Measurements from ENCODE around the gene RTBDN.

The RTBDN gene

GRCh38 chr19:12782174-12782423 is 52.3 kb downstream of the RTBDN start:
- no peak for ATAC-seq (ENCODE audit: insufficient read depth, low read depth)
- Histone ChIP-seq H3K9me3 (ENCODE audit: insufficient read depth, low read length, severe bottlenecking) (no peaks in the 10 kb centered on the region), H3K4me1 (ENCODE audit: insufficient read depth, low read length) (peaks cover 73% of the 10 kb centered on the region), H2AFZ (ENCODE audit: low read depth, low read length) (peak overlapping the region; percentile 65), H3K27me3 (ENCODE audit: insufficient read depth, low read length, poor library complexity) (no peaks in the 10 kb centered on the region), H3K36me3 (ENCODE audit: insufficient read depth, low read length) (no peaks in the 10 kb centered on the region), H3K27ac (ENCODE audit: low read length) (peak overlapping the region; percentile 76), H4K20me1 (ENCODE audit: insufficient read depth, low read length) (no peaks in the 10 kb centered on the region; the same call in 1 of the 2 replicates), H3K79me2 (ENCODE audit: insufficient read depth, low read length) (no peaks in the 10 kb centered on the region), H3K9ac (ENCODE audit: low read depth, low read length) (peak overlapping the region; percentile 84), H3K4me3 (ENCODE audit: low read depth in 1 of 2, low read length in 2 of 2) (peak overlapping the region; percentile 31 to 77; a peak in 3 of 4 replicates), H3K4me2 (ENCODE audit: insufficient read depth, low read length) (peak overlapping the region; percentile 97)
- TF ChIP-seq, protein P1, sequence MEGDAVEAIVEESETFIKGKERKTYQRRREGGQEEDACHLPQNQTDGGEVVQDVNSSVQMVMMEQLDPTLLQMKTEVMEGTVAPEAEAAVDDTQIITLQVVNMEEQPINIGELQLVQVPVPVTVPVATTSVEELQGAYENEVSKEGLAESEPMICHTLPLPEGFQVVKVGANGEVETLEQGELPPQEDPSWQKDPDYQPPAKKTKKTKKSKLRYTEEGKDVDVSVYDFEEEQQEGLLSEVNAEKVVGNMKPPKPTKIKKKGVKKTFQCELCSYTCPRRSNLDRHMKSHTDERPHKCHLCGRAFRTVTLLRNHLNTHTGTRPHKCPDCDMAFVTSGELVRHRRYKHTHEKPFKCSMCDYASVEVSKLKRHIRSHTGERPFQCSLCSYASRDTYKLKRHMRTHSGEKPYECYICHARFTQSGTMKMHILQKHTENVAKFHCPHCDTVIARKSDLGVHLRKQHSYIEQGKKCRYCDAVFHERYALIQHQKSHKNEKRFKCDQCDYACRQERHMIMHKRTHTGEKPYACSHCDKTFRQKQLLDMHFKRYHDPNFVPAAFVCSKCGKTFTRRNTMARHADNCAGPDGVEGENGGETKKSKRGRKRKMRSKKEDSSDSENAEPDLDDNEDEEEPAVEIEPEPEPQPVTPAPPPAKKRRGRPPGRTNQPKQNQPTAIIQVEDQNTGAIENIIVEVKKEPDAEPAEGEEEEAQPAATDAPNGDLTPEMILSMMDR (IDR thresholded peaks at IDR 0.05; ENCODE audit: borderline replicate concordance, extremely low read depth, low read length, poor library complexity, severe bottlenecking), result no peak
- no peak for TF ChIP-seq EZH2 (IDR thresholded peaks at IDR 0.05; ENCODE audit: borderline replicate concordance, low read depth, low read length, severe bottlenecking)
- no peak for DNase-seq

- no peaks in the 10 kb centered on the region for H3K27me3 ChIP-seq (ENCODE audit: insufficient read depth, low read length, poor library complexity)
- no peaks in the 10 kb centered on the region for H3K79me2 ChIP-seq (ENCODE audit: insufficient read depth, low read length)
- H3K4me2 ChIP-seq (ENCODE audit: insufficient read depth, low read length), result peak overlapping the region; percentile 90
- peak overlapping the region; percentile 80 for H3K27ac ChIP-seq (ENCODE audit: low read length)
- DNase-seq, result peak; percentile 37
- H2AFZ ChIP-seq (ENCODE audit: low read depth, low read length), result peak overlapping the region; percentile 78
- TF ChIP-seq EZH2 (IDR thresholded peaks at IDR 0.05; ENCODE audit: borderline replicate concordance, low read depth, low read length, severe bottlenecking), result no peak
- TF ChIP-seq, protein P1 (IDR thresholded peaks at IDR 0.05; ENCODE audit: borderline replicate concordance, extremely low read depth, low read length, poor library complexity, severe bottlenecking), result peak; percentile 31
- no peaks in the 10 kb centered on the region for H3K36me3 ChIP-seq (ENCODE audit: insufficient read depth, low read length)
- no peak for ATAC-seq (ENCODE audit: insufficient read depth, low read depth)
- H4K20me1 ChIP-seq (ENCODE audit: insufficient read depth, low read length), result no peaks in the 10 kb centered on the region
- H3K9ac ChIP-seq (ENCODE audit: low read depth, low read length), result peak overlapping the region; percentile 63
- no peaks in the 10 kb centered on the region for H3K9me3 ChIP-seq (ENCODE audit: insufficient read depth, low read length, severe bottlenecking)
- H3K4me1 ChIP-seq (ENCODE audit: insufficient read depth, low read length), result peaks cover 70% of the 10 kb centered on the region
- peak overlapping the region in 1 of 2 experiments; percentile 63; a peak in 2 of 4 replicates for H3K4me3 ChIP-seq (ENCODE audit: low read depth in 1 of 2, low read length in 2 of 2)
Observed at GRCh38 chr19:12779162-12779993, 55.0 kb downstream of the RTBDN start.

GRCh38 chr19:12778905-12779161 is 55.5 kb downstream of the RTBDN start:
- H4K20me1 ChIP-seq (ENCODE audit: insufficient read depth, low read length), result no peaks in the 10 kb centered on the region
- H3K27me3 ChIP-seq (ENCODE audit: insufficient read depth, low read length, poor library complexity), result no peaks in the 10 kb centered on the region
- H3K4me2 ChIP-seq (ENCODE audit: insufficient read depth, low read length), result peak overlapping the region; percentile 90
- H3K9me3 ChIP-seq (ENCODE audit: insufficient read depth, low read length, severe bottlenecking), result no peaks in the 10 kb centered on the region
- peak overlapping the region; percentile 80 for H3K27ac ChIP-seq (ENCODE audit: low read length)
- H3K36me3 ChIP-seq (ENCODE audit: insufficient read depth, low read length), result no peaks in the 10 kb centered on the region
- TF ChIP-seq, protein P1 (IDR thresholded peaks at IDR 0.05; ENCODE audit: borderline replicate concordance, extremely low read depth, low read length, poor library complexity, severe bottlenecking), result no peak
- no peak for TF ChIP-seq EZH2 (IDR thresholded peaks at IDR 0.05; ENCODE audit: borderline replicate concordance, low read depth, low read length, severe bottlenecking)
- ATAC-seq (ENCODE audit: insufficient read depth, low read depth), result no peak
- H3K4me1 ChIP-seq (ENCODE audit: insufficient read depth, low read length), result peaks cover 66% of the 10 kb centered on the region
- no peak for DNase-seq
- peak overlapping the region in 1 of 2 experiments; percentile 63; a peak in 2 of 4 replicates for H3K4me3 ChIP-seq (ENCODE audit: low read depth in 1 of 2, low read length in 2 of 2)
- H3K9ac ChIP-seq (ENCODE audit: low read depth, low read length), result peak overlapping the region; percentile 63
- peak overlapping the region; percentile 78 for H2AFZ ChIP-seq (ENCODE audit: low read depth, low read length)
- H3K79me2 ChIP-seq (ENCODE audit: insufficient read depth, low read length), result no peaks in the 10 kb centered on the region

Measured in DND-41 (cell line).